ENCODE measurements around the gene PHF21A. TPM values are rescaled to one million over a fixed set of nuclear protein-coding genes. Genes with fewer than 3 reads are reported as not detected.

The PHF21A gene
- total and polyA plus RNA-seq, 7 donors: 4.1 to 21.3 (median 17.2) TPM

GRCh38 chr11:45973601-45974000 is 147.7 kb downstream of the PHF21A start:
- DNase-seq: no peak
- Histone ChIP-seq H3K4me1 (no peaks in the 10 kb centered on the region), H3K4me3 (no peak overlapping the region), H3K27ac (no peak overlapping the region), H3K9me3 (no peaks in the 10 kb centered on the region), H3K27me3 (ENCODE audit: insufficient read depth in 3 of 3, low read length in 2 of 3) (no peaks in the 10 kb centered on the region), H3K36me3 (ENCODE audit: insufficient read depth in 1 of 2, low read depth in 1 of 2) (peaks cover 9 to 76% of the 10 kb centered on the region in 2 donors)
- 80 to 90% (median 90%) methylated on average over 4 of the region's 4 CpGs for WGBS, 3 donors
- no peak for ATAC-seq
- intact Hi-C loops (cut with DNase I): no loop called here
- no peak for TF ChIP-seq CTCF (IDR thresholded peaks at IDR 0.05)

- no peaks in the 10 kb centered on the region for H3K9me3 ChIP-seq
- no peak for DNase-seq
- 95 to 100% (median 97%) methylated on average over 2 of the region's 2 CpGs for WGBS, 3 donors
- no peak for ATAC-seq
- no peaks in the 10 kb centered on the region for H3K27me3 ChIP-seq (ENCODE audit: insufficient read depth in 3 of 3, low read length in 2 of 3)
- TF ChIP-seq CTCF (IDR thresholded peaks at IDR 0.05): no peak
- H3K4me1 ChIP-seq: no peaks in the 10 kb centered on the region
- H3K27ac ChIP-seq: no peak overlapping the region
- peaks cover 3 to 69% of the 10 kb centered on the region in 2 donors for H3K36me3 ChIP-seq (ENCODE audit: insufficient read depth in 1 of 2, low read depth in 1 of 2)
- intact Hi-C loops (cut with DNase I): loop anchor here in 1 of 2 donors (10.0 kb wide), 1 partner anchor 356 kb away; no protein-coding TSS in a partner anchor
- no peak overlapping the region for H3K4me3 ChIP-seq
Measured at GRCh38 chr11:45968901-45969300, 152.4 kb downstream of the PHF21A start.

- no peak for TF ChIP-seq CTCF (IDR thresholded peaks at IDR 0.05)
- no peak overlapping the region for H3K4me3 ChIP-seq
- ATAC-seq (no peak), DNase-seq (no peak)
- H3K27me3 ChIP-seq (ENCODE audit: insufficient read depth in 3 of 3, low read length in 2 of 3): no peaks in the 10 kb centered on the region
- intact Hi-C loops (cut with DNase I): loop anchor here in 1 of 2 donors (10.0 kb wide), 1 partner anchor 357 kb away; no protein-coding TSS in a partner anchor
- H3K36me3 ChIP-seq (ENCODE audit: insufficient read depth in 1 of 2, low read depth in 1 of 2): peaks cover 3 to 68% of the 10 kb centered on the region in 2 donors
- 79 to 90% (median 89%) methylated on average over 2 of the region's 2 CpGs for WGBS, 3 donors
- H3K9me3 ChIP-seq: no peaks in the 10 kb centered on the region
- no peak overlapping the region for H3K27ac ChIP-seq
- no peaks in the 10 kb centered on the region for H3K4me1 ChIP-seq
Measured at GRCh38 chr11:45967506-45967905, 153.7 kb downstream of the PHF21A start.

- no peaks in the 10 kb centered on the region for H3K27me3 ChIP-seq (ENCODE audit: insufficient read depth in 3 of 3, low read length in 2 of 3)
- H3K9me3 ChIP-seq: no peaks in the 10 kb centered on the region
- peak; percentile 83 for TF ChIP-seq CTCF (IDR thresholded peaks at IDR 0.05)
- ATAC-seq (peak; percentile 83 to 93 (median 90)), DNase-seq (peak in 1 of 2 donors; percentile 31)
- intact Hi-C loops (cut with DNase I): loop anchor here (2.0 to 10.0 kb wide), 2 partner anchors 42 to 360 kb away; no protein-coding TSS in a partner anchor
- no peak overlapping the region for H3K4me3 ChIP-seq
- WGBS, 3 donors: 19 to 26% (median 21%) methylated on average over 9 of the region's 9 CpGs
- H3K36me3 ChIP-seq (ENCODE audit: insufficient read depth in 1 of 2, low read depth in 1 of 2): peaks cover 0 to 63% of the 10 kb centered on the region in 2 donors
- H3K4me1 ChIP-seq: no peaks in the 10 kb centered on the region
- H3K27ac ChIP-seq: no peak overlapping the region
Measured at GRCh38 chr11:45964911-45965389, 156.3 kb downstream of the PHF21A start.

All from psoas muscle (tissue), 8 donors.